Activated T-cell treated with anti-CD3 and anti-CD28 coated beads for 24 hours (primary cell): ENCODE results near the gene DBT.
"Not testable (repeated sequence)": the region's sequence is repeated elsewhere in the genome, so short reads cannot be mapped to it uniquely, and the experiment has no call there.

Experiments used
- DNase-seq: peaks from one replicate; pipeline ENCODE4 v3.0.0-alpha.2; 2020; ENCODE audit warnings: low read depth

The DBT gene

DNA sequence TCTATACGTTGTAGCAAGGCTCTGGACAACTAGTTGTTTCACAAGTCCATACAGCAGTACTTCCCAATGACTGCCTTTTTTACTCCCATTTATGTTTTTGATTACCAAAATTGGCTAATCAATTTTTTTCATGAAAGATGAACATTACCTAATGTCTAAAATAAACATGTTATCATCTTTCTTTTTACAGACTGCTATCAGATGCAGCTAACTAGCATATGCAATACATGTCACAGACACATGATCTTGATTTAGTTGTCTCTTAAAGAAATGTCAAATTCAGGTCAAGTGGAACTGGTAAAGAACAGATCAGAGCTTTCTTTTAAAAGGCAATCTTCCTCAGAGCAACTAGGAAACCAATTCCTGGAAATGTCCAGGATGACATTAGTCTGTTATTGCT lies 630 bp upstream of the DBT start:
- no peak for DNase-seq

DNA sequence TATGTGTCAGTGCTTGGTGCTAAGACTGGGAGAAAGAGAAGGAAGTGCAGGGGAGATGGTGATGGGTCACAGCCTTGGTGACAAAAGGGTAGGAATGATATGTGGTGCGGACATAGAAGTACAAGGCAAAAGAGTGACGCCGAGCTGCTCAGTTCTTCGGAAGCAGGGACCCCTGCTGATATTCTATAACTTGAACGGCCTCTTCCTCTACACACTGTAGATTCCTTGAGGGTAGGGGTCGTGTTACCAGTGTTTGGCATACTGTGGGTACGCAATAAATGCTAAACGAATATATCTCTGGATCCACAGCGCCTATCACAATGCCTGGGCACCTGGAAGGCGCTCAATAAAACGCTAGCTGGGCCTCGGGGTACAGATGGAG lies 488 bp downstream of the DBT start:
- no peak for DNase-seq

- DNase-seq, result no peak
Observed at GRCh38 chr1:100246738-100247137, 2.9 kb downstream of the DBT start.

GRCh38 chr1:100240631-100241030 lies 9.0 kb downstream of the DBT start:
- DNase-seq, result no peak

DNA sequence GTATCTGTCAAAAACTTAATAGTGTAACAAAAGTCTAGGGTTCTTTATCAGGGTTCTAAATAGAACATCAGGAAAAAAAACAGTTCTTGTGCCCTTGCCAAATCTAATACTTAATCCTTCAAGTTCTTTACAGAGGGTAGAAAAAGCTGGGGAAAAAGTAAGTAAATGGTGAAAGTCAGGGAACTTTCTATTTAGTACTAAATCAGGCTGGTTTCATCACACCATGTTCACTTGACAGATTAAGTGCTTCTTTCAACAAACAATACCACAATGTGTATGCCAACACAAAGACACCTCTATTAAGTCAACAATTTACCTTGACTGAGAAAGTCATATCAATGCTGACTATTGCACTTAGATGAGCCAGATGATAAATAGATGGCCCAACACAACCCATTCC lies 9.7 kb downstream of the DBT start:
- DNase-seq, result no peak

GRCh38 chr1:100237091-100237490 lies 12.5 kb downstream of the DBT start:
- no peak for DNase-seq

GRCh38 chr1:100234432-100234831 lies 15.2 kb downstream of the DBT start:
- no peak for DNase-seq

GRCh38 chr1:100233566-100233965 lies 16.1 kb downstream of the DBT start:
- not testable (repeated sequence) for DNase-seq

- DNase-seq, result no peak
Observed at GRCh38 chr1:100232156-100232555, 17.5 kb downstream of the DBT start.

- no peak for DNase-seq
Observed at GRCh38 chr1:100231721-100232120, 17.9 kb downstream of the DBT start.

GRCh38 chr1:100230765-100231164 lies 18.9 kb downstream of the DBT start:
- DNase-seq, result no peak

DNA sequence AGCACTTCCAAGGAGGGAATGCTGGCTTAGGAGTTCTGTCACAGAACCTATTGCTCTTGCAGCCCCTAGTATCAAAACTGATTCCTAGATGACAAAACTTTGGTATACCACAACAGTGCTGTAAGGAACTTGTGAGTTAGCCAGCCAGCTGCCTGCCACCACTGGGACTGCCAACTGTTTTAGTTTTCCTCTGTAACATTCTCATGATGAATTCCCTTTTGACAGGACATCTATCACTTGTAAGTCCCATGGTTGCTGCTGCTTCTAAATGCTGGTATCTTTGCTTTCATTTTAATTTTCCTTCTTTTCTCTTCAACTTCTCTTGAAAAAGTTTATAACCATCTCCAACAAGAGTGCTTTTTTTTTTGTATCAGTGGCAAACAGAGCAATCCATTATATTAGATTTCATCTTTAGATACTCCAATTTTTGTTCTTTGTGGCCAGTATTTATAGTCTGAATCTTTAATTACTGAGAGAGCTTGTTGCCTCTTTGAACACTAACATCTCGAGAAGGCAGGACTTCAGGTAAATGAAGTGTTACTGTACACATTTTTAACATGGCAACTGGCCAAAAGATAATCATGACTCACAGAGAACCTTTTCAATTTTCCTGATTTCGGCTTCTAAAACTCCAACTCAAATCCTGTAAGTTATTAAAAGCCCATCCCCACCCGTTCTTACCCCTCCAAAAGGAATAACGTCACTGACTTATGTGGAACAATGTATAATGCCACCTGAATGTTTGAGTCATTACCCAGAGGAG lies 19.8 kb downstream of the DBT start:
- no peak for DNase-seq

DNA sequence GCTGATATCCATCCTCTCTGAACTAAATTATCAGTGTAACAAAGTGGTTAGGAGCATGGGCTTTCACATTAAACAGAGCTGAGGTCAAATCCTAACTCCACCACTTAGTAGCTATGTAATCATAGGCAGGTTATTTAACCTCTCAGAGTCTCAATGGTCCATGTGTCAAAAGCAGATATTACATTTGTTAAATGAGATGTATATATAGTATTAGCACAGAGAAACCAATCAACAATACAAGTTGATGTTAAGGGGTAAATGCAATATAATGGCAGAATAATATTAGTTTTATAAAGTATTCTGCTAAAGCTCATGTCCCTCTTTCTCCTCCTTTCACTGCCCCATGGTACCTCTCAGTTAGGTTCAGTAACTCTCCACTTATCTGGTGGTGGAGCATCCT lies 27.2 kb downstream of the DBT start:
- DNase-seq, result no peak

GRCh38 chr1:100219883-100220282 lies 29.8 kb downstream of the DBT start:
- no peak for DNase-seq

DNA sequence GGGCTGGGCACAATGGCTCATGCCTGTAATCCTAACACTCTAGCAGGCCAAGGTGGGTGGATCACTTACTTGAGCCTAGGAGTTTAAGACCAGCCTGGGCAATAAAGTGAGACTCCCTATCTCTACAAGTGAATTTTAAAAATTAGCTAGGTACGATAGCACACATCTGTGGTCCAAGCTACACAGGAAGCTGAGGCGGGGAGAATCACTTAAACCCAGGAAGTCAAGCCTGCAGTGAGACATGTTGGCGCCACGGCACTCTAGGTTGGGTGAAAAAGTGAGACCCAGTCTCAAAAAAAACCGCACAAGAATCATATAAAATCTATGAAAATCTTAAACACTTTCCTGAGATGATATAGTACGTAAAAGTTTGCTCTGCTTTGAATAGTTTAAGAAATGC lies 30.2 kb downstream of the DBT start:
- DNase-seq, result no peak

- no peak for DNase-seq
Observed at GRCh38 chr1:100217834-100218233, 31.8 kb downstream of the DBT start.

GRCh38 chr1:100215101-100215500 lies 34.5 kb downstream of the DBT start:
- no peak for DNase-seq

GRCh38 chr1:100213141-100213540 lies 36.5 kb downstream of the DBT start:
- DNase-seq, result no peak

- no peak for DNase-seq
Observed at GRCh38 chr1:100206301-100206700, 43.3 kb downstream of the DBT start.

DNA sequence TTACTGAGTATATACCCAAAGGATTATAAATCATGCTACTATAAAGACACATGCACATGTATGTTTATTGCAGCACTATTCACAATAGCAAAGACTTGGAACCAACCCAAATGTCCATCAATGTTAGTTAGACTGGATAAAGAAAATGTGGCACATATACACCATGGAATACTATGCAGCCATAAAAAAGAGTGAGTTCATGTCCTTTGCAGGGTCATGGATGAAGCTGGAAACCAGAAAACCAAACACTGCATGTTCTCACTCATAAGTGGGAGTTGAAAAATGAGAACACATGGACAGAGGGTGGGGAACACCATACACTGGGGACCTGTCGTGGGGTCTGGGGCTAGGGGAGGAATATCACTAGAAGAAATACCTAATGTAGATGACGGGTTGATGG lies 44.0 kb downstream of the DBT start:
- DNase-seq, result not testable (repeated sequence)

- not testable (repeated sequence) for DNase-seq
Observed at GRCh38 chr1:100205103-100205502, 44.5 kb downstream of the DBT start.

DNA sequence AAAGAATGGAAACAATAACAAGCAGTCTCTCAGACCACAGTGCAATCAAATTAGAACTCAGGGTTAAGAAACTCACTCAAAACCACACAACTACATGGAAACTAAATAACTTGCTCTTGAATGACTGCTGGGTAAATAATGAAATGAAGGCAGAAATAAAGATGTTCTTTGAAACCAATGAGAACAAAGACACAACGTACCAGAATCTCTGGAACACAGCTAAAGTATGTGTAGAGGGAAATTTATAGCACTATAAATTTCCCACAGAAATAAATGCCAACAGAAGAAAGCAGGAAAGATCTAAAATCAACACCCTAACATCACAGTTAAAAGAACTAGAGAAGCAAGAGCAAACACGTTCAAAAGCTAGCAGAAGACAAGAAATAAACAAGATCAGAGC lies 46.9 kb downstream of the DBT start:
- DNase-seq, result not testable (repeated sequence)

DNA sequence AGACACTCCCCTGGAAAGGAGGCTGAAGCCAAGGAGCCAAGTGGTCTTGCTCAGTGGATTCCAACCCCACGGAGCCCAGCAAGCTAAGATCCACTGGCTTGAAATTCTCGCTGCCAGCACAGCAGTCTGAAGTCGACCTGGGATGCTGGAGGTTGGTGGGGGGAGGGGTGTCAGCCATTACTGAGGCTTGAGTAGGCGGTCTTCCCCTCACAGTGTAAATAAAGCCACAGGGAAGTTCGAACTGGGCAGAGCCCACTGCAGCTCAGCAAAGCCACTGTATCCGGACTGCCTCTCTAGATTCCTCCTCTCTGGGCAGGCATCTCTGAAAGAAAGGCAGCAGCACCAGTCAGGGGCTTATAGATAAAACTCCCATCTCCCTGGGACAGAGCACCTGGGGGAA lies 49.6 kb downstream of the DBT start:
- not testable (repeated sequence) for DNase-seq

GRCh38 chr1:100198596-100198995 lies 51.0 kb downstream of the DBT start:
- DNase-seq, result no peak
